Esophagus muscularis mucosa (tissue), 3 donors: ENCODE measurements around the gene PACRG.

ENCODE experiments used
- POLR2AphosphoS5 ChIP-seq, 2 donors: sonication (generic); formaldehyde crosslinking; IDR thresholded peaks; one replicate each; pipeline ENCODE4 v1.6.1; 2017; ENCODE audit warnings: antibody characterized with exemption in 2 of 2
- TF ChIP-seq, protein P1 (sequence below), 3 experiments: fragments of 200-600 bp in 2 of 3; fragments of 450-650 bp in 1 of 3; sonication (generic) in 2 of 3; IDR thresholded peaks; one replicate each; pipeline ENCODE4 v1.5.1; 2017 to 2019; ENCODE audit warnings: antibody characterized with exemption in 3 of 3, mild to moderate bottlenecking in 2 of 3, moderate library complexity in 1 of 3

DNA sequence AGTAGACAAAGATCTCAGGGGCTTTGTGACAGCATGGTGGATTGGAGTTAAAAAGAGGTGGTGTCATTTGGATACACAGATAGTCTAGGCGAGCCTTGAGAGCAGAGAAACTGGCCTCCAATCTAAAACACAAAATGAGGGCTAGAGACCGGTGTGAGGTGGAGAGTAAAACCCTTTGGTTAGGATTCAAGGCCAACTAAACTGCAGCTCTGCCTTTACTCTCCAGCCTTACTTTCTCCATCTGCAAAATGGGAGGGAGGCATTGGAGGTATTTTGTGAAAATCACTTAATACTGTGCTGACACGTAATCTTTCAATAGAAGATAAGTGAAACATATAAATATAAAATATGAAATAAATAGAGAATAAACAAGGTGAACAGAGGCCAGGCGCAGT, 597.6 kb downstream of the PACRG start:
- no peak for TF ChIP-seq POLR2AphosphoS5 (IDR thresholded peaks at IDR 0.05)
- TF ChIP-seq, protein P1, sequence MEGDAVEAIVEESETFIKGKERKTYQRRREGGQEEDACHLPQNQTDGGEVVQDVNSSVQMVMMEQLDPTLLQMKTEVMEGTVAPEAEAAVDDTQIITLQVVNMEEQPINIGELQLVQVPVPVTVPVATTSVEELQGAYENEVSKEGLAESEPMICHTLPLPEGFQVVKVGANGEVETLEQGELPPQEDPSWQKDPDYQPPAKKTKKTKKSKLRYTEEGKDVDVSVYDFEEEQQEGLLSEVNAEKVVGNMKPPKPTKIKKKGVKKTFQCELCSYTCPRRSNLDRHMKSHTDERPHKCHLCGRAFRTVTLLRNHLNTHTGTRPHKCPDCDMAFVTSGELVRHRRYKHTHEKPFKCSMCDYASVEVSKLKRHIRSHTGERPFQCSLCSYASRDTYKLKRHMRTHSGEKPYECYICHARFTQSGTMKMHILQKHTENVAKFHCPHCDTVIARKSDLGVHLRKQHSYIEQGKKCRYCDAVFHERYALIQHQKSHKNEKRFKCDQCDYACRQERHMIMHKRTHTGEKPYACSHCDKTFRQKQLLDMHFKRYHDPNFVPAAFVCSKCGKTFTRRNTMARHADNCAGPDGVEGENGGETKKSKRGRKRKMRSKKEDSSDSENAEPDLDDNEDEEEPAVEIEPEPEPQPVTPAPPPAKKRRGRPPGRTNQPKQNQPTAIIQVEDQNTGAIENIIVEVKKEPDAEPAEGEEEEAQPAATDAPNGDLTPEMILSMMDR (IDR thresholded peaks at IDR 0.05) = no peak
